ENCODE data around the gene DHODH. TPM values are rescaled to one million over a fixed set of nuclear protein-coding genes. Genes with fewer than 3 reads are reported as not detected.
A peak's percentile ranks its signal among the peaks of the same experiment; 100 is the strongest.

Gene DHODH
- total and polyA plus RNA-seq, 2 of the 4 experiments (the other 2 are of a cell fraction) = 3.2 to 4.1 TPM

GRCh38 chr16:72050769-72051464 lies 42.4 kb downstream of the DHODH start:
- H3K9ac ChIP-seq (ENCODE audit: low read depth, low read length) = no peak overlapping the region
- dilution Hi-C loops (cut with HindIII; ENCODE audit: low sequenced_read_pairs, unreplicated experiment) = no loop called here
- ChIA-PET POLR2A (ENCODE audit: unreplicated experiment) (no interaction called here), CTCF (no interaction called here)
- no peak overlapping the region for H4K8ac ChIP-seq (ENCODE audit: low read depth in 2 of 2, low read length in 2 of 2)
- no peak overlapping the region for H3K4me2 ChIP-seq (ENCODE audit: low read depth, low read length)
- no peak overlapping the region for H3K56ac ChIP-seq (ENCODE audit: extremely low read depth, insufficient read depth, low read length)
- intact Hi-C loops (cut with micrococcal nuclease) = no loop called here
- no peak overlapping the region for H3K4ac ChIP-seq (ENCODE audit: low read depth, low read length)
- no peak overlapping the region for H2AK5ac ChIP-seq (ENCODE audit: low read depth, low read length)
- H3K23ac ChIP-seq (ENCODE audit: low read depth, low read length) = no peak overlapping the region
- H3K18ac ChIP-seq (ENCODE audit: low read depth, low read length) = no peak overlapping the region
- H4K5ac ChIP-seq (ENCODE audit: low read depth, low read length) = no peak overlapping the region
- H3K4me1 ChIP-seq (ENCODE audit: control insufficient read depth, insufficient read depth, low read length) = no peaks in the 10 kb centered on the region
- H3K79me1 ChIP-seq (ENCODE audit: low read depth in 1 of 2, low read length in 2 of 2) = no peaks in the 10 kb centered on the region
- DNase-seq (peak; percentile 16), ATAC-seq (ENCODE audit: low read depth) (no peak)
- no peak overlapping the region for H2BK20ac ChIP-seq (ENCODE audit: low read depth, low read length)
- TF ChIP-seq, protein P1, sequence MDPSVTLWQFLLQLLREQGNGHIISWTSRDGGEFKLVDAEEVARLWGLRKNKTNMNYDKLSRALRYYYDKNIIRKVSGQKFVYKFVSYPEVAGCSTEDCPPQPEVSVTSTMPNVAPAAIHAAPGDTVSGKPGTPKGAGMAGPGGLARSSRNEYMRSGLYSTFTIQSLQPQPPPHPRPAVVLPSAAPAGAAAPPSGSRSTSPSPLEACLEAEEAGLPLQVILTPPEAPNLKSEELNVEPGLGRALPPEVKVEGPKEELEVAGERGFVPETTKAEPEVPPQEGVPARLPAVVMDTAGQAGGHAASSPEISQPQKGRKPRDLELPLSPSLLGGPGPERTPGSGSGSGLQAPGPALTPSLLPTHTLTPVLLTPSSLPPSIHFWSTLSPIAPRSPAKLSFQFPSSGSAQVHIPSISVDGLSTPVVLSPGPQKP (IDR thresholded peaks at IDR 0.05; ENCODE audit: borderline replicate concordance, low read depth, low read length) = no peak
- TF ChIP-seq CHD1 (IDR thresholded peaks at IDR 0.05; ENCODE audit: low read depth, low read length) (no peak), RCOR1 (IDR thresholded peaks at IDR 0.05; ENCODE audit: insufficient replicate concordance, low read length) (no peak), RFX5 (IDR thresholded peaks at IDR 0.05; ENCODE audit: low read depth, low read length) (no peak), FOS (IDR thresholded peaks at IDR 0.05; ENCODE audit: low read depth, low read length) (no peak), MXI1 (IDR thresholded peaks at IDR 0.05; ENCODE audit: borderline replicate concordance, low read depth, low read length) (no peak), NFE2L2 (IDR thresholded peaks at IDR 0.05; ENCODE audit: low read depth, low read length) (no peak), BHLHE40 (IDR thresholded peaks at IDR 0.05; ENCODE audit: low read depth, low read length) (no peak), CEBPB (IDR thresholded peaks at IDR 0.05; ENCODE audit: low read depth, low read length) (no peak), POLR2A (IDR thresholded peaks at IDR 0.05; ENCODE audit: low read depth, low read length) (no peak), RAD21 (IDR thresholded peaks at IDR 0.05; ENCODE audit: low read length) (no peak), MAFK (IDR thresholded peaks at IDR 0.05; ENCODE audit: low read depth, low read length) (no peak)
- TF ChIP-seq, protein P2, sequence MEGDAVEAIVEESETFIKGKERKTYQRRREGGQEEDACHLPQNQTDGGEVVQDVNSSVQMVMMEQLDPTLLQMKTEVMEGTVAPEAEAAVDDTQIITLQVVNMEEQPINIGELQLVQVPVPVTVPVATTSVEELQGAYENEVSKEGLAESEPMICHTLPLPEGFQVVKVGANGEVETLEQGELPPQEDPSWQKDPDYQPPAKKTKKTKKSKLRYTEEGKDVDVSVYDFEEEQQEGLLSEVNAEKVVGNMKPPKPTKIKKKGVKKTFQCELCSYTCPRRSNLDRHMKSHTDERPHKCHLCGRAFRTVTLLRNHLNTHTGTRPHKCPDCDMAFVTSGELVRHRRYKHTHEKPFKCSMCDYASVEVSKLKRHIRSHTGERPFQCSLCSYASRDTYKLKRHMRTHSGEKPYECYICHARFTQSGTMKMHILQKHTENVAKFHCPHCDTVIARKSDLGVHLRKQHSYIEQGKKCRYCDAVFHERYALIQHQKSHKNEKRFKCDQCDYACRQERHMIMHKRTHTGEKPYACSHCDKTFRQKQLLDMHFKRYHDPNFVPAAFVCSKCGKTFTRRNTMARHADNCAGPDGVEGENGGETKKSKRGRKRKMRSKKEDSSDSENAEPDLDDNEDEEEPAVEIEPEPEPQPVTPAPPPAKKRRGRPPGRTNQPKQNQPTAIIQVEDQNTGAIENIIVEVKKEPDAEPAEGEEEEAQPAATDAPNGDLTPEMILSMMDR (conservative IDR thresholded peaks at IDR 0.05; ENCODE audit: low read depth, low read length) = no peak
- TF ChIP-seq, protein P3, sequence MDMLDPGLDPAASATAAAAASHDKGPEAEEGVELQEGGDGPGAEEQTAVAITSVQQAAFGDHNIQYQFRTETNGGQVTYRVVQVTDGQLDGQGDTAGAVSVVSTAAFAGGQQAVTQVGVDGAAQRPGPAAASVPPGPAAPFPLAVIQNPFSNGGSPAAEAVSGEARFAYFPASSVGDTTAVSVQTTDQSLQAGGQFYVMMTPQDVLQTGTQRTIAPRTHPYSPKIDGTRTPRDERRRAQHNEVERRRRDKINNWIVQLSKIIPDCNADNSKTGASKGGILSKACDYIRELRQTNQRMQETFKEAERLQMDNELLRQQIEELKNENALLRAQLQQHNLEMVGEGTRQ (IDR thresholded peaks at IDR 0.05; ENCODE audit: low read depth, low read length) = no peak
- H2AK9ac ChIP-seq (replicated peaks; ENCODE audit: low read depth, low read length, poor library complexity) = no peak overlapping the region
- no TSS peak for BruUV-seq (replicated peaks)
- H2BK120ac ChIP-seq (ENCODE audit: low read depth, low read length) = no peak overlapping the region
- H3K14ac ChIP-seq (replicated peaks; ENCODE audit: low read depth, low read length) = no peak overlapping the region
- H2BK15ac ChIP-seq (ENCODE audit: low read depth, low read length) = no peak overlapping the region
- no peak overlapping the region for H2AFZ ChIP-seq (replicated peaks; ENCODE audit: low read length, poor library complexity)
- H3K9me3 ChIP-seq (ENCODE audit: control insufficient read depth, insufficient read depth, low read length) = no peaks in the 10 kb centered on the region
- no peak overlapping the region for H2BK5ac ChIP-seq (ENCODE audit: low read depth, low read length, poor library complexity, severe bottlenecking)
- no CpG with 5 or more reads among the region's 4 CpGs for WGBS, 2 experiments (ENCODE audit: extremely low coverage in 2 of 2, insufficient read length in 1 of 2)
- H3K36me3 ChIP-seq (ENCODE audit: control insufficient read depth, insufficient read depth, low read length) = no peaks in the 10 kb centered on the region
- no peaks in the 10 kb centered on the region for H3K9me1 ChIP-seq (ENCODE audit: insufficient read depth, low read length)
- H3K27me3 ChIP-seq (ENCODE audit: control insufficient read depth, insufficient read depth, low read length) = no peaks in the 10 kb centered on the region
- no peak overlapping the region for H3K27ac ChIP-seq (ENCODE audit: insufficient read depth, low read length)
- no peak overlapping the region for H3K4me3 ChIP-seq (ENCODE audit: insufficient read depth, low read depth, low read length)
- H4K20me1 ChIP-seq (ENCODE audit: insufficient read depth, low read length) = no peaks in the 10 kb centered on the region
- in situ Hi-C loops (cut with MboI; ENCODE audit: low sequenced_read_pairs) = no loop called here
- H4K91ac ChIP-seq (ENCODE audit: insufficient read depth, low read depth, low read length) = no peak overlapping the region
